CD4-positive, alpha-beta T cell (primary cell): ENCODE results near the gene P2RX5. TPM values are rescaled to one million over a fixed set of nuclear protein-coding genes. Genes with fewer than 3 reads are reported as not detected.
A peak's percentile ranks its signal among the peaks of the same experiment; 100 is the strongest.

Experiments used
- ATAC-seq: fragments of 200-7000 bp; cut with Tn5 transposase; one replicate; pipeline ENCODE4 v1.10.0; 2022; ENCODE audit warnings: mild to moderate bottlenecking; ENCODE audit not compliant: poor library complexity
- CTCF ChIA-PET: fragments of 350-600 bp; sonication (Branson Sonifier 250); formaldehyde crosslinking; loops from one replicate; lab custom pipeline; 2021; ENCODE audit warnings: antibody characterized with exemption, inconsistent platforms; lab: Charles Lee
- POLR2A ChIA-PET: fragments of 350-600 bp; sonication (Branson Sonifier 250); formaldehyde crosslinking; loops from one replicate; lab custom pipeline; 2021; ENCODE audit warnings: antibody characterized with exemption, inconsistent platforms; lab: Charles Lee
- DNase-seq, 14 experiments: peaks; one replicate each; pipeline ENCODE4 v3.0.0-alpha.2; 2013 to 2020; ENCODE audit warnings: mixed read lengths in 2 of 14
- H3K27ac ChIP-seq, 2 donors: one replicate each; pipeline versions ENCODE4 v1.5.1 to v1.7.0; 2013; ENCODE audit warnings: low read length in 2 of 2, low read depth in 1 of 2, mild to moderate bottlenecking in 1 of 2
- H3K27me3 ChIP-seq, 2 experiments: 1 replicate in 1 of 2; 2 replicates in 1 of 2; pipeline versions ENCODE4 v1.6.1 to v1.7.0; 2013; ENCODE audit warnings: low read length in 2 of 2, control low read depth in 1 of 2, mild to moderate bottlenecking in 1 of 2, moderate library complexity in 1 of 2; ENCODE audit not compliant: insufficient read depth in 2 of 2, control insufficient read depth in 1 of 2
- H3K36me3 ChIP-seq: one replicate; pipeline ENCODE4 v1.6.1; 2013; ENCODE audit warnings: low read length, control low read depth; ENCODE audit not compliant: insufficient read depth
- H3K4me1 ChIP-seq: one replicate; pipeline ENCODE4 v1.6.1; 2013; ENCODE audit warnings: low read length, control low read depth; ENCODE audit not compliant: insufficient read depth
- H3K4me3 ChIP-seq: one replicate; pipeline ENCODE4 v1.5.1; 2013; ENCODE audit warnings: mild to moderate bottlenecking, low read length, moderate library complexity
- H3K9me3 ChIP-seq, 2 experiments: 1 replicate in 1 of 2; 2 replicates in 1 of 2; pipeline versions ENCODE4 v1.6.1 to v1.7.0; 2013; ENCODE audit warnings: low read length in 2 of 2, mild to moderate bottlenecking in 2 of 2, control low read depth in 1 of 2, moderate library complexity in 1 of 2; ENCODE audit not compliant: control insufficient read depth in 1 of 2, insufficient read depth in 1 of 2
- H3K27ac Mint-ChIP-seq: one replicate; pipeline ENCODE4 v1.8.0; 2020; ENCODE audit warnings: mixed read lengths
- H3K27me3 Mint-ChIP-seq: one replicate; pipeline ENCODE4 v1.8.0; 2021; ENCODE audit warnings: mixed read lengths
- H3K36me3 Mint-ChIP-seq: one replicate; pipeline ENCODE4 v1.8.0; 2021; ENCODE audit warnings: low read depth, mixed read lengths
- H3K4me1 Mint-ChIP-seq: one replicate; pipeline ENCODE4 v1.8.0; 2021; ENCODE audit warnings: low read depth, mixed read lengths
- H3K4me3 Mint-ChIP-seq: one replicate; pipeline ENCODE4 v1.8.0; 2020; ENCODE audit warnings: mild to moderate bottlenecking, mixed read lengths
- H3K9me3 Mint-ChIP-seq: one replicate; pipeline ENCODE4 v1.8.0; 2020; ENCODE audit warnings: mixed read lengths
- CTCF ChIP-seq: fragments of 200-600 bp; IDR thresholded peaks from one replicate; pipeline ENCODE4 v1.8.0; 2022; ENCODE audit warnings: antibody characterized with exemption, mild to moderate bottlenecking
- intact Hi-C, 2 experiments: fragments of 100-400 bp; cut with DNase I in 1 of 2; cut with micrococcal nuclease in 1 of 2; formaldehyde crosslinking; loops; one replicate each; pipeline versions ENCODE4 v1.15.1 to v1.9.0; 2023 to 2025; cut with DNase I, micrococcal nuclease
- total RNA-seq, 174 experiments: library from RNA in 2 of 174; stranded (reverse) in 2 of 174; gene quantifications; one replicate each; pipeline ENCODE4 v1.2.3 and lab custom pipeline; 2021 to 2026

Gene P2RX5
- total RNA-seq, 2 experiments from 2014 or later = 14.3 to 16.0 TPM

- intact Hi-C loops = no loop called here
These were observed 10.8 kb downstream of the P2RX5 start for GRCh38 chr17:3685174-3685573.

GRCh38 chr17:3683054-3683511 is 12.9 kb downstream of the P2RX5 start:
- H3K36me3 ChIP-seq = peaks cover 10% of the 10 kb centered on the region

More at GRCh38 chr17:3685174-3685573, 10.8 kb downstream of the P2RX5 start:
- Histone ChIP-seq H3K36me3 (peaks cover 13% of the 10 kb centered on the region), H3K27ac (no peak overlapping the region), H3K4me1 (peaks cover 12% of the 10 kb centered on the region), H3K27me3 (no peaks in the 10 kb centered on the region), H3K9me3 (no peaks in the 10 kb centered on the region), H3K4me3 (no peak overlapping the region)
- ChIA-PET CTCF (no interaction called here), POLR2A (no interaction called here)
- H3K27ac Mint-ChIP-seq = no peak overlapping the region
- no peak for ATAC-seq
- TF ChIP-seq CTCF = no peak
- no peaks in the 10 kb centered on the region for H3K27me3 Mint-ChIP-seq
- peaks cover 7% of the 10 kb centered on the region for H3K4me1 Mint-ChIP-seq
- no peak overlapping the region for H3K4me3 Mint-ChIP-seq
- no peaks in the 10 kb centered on the region for H3K9me3 Mint-ChIP-seq
- no peak for DNase-seq
- peaks cover 14% of the 10 kb centered on the region for H3K36me3 Mint-ChIP-seq

GRCh38 chr17:3682033-3682432 is 13.9 kb downstream of the P2RX5 start:
- DNase-seq (no peak), ATAC-seq (no peak)
- no peak overlapping the region for H3K27ac Mint-ChIP-seq
- H3K9me3 Mint-ChIP-seq = no peaks in the 10 kb centered on the region
- no peak overlapping the region for H3K4me3 ChIP-seq
- ChIA-PET POLR2A (interaction anchor here (0.8 kb wide), 1 partner anchor 146 kb away, joined by 4 read pairs; no protein-coding TSS in a partner anchor), CTCF (interaction anchor here (0.7 to 1.9 kb wide), 5 partner anchors 29 to 145 kb away, joined by 3 to 8 read pairs (median 4); no protein-coding TSS in a partner anchor)
- no peaks in the 10 kb centered on the region for H3K27me3 ChIP-seq
- peaks cover 21% of the 10 kb centered on the region for H3K36me3 ChIP-seq
- no peak overlapping the region for H3K27ac ChIP-seq
- intact Hi-C loops = loop anchor here in 1 of 2 experiments (2.0 to 5.0 kb wide), 3 partner anchors 40 to 145 kb away; partner anchors contain the start of gene HASPIN
- H3K4me1 ChIP-seq = peaks cover 16% of the 10 kb centered on the region
- no peaks in the 10 kb centered on the region for H3K27me3 Mint-ChIP-seq
- no peaks in the 10 kb centered on the region for H3K9me3 ChIP-seq
- H3K4me1 Mint-ChIP-seq = peaks cover 7% of the 10 kb centered on the region
- H3K4me3 Mint-ChIP-seq = no peak overlapping the region
- TF ChIP-seq CTCF = no peak
- H3K36me3 Mint-ChIP-seq = peaks cover 14% of the 10 kb centered on the region

More at GRCh38 chr17:3683054-3683511, 12.9 kb downstream of the P2RX5 start:
- Histone ChIP-seq H3K4me3 (no peak overlapping the region), H3K9me3 (no peaks in the 10 kb centered on the region), H3K27ac (no peak overlapping the region), H3K27me3 (no peaks in the 10 kb centered on the region), H3K4me1 (peaks cover 16% of the 10 kb centered on the region)
- peaks cover 7% of the 10 kb centered on the region for H3K4me1 Mint-ChIP-seq
- no peak overlapping the region for H3K27ac Mint-ChIP-seq
- no peaks in the 10 kb centered on the region for H3K27me3 Mint-ChIP-seq
- H3K9me3 Mint-ChIP-seq = no peaks in the 10 kb centered on the region
- ChIA-PET CTCF (interaction anchor here (0.6 to 1.9 kb wide), 11 partner anchors 12 to 144 kb away, joined by 3 to 14 read pairs (median 4); partner anchors contain the start of genes CTNS, EMC6, HASPIN and P2RX5), POLR2A (interaction anchor here (0.8 to 1.8 kb wide), 3 partner anchors 28 to 145 kb away, joined by 3 to 4 read pairs (median 4); no protein-coding TSS in a partner anchor)
- ATAC-seq (peak; percentile 97), DNase-seq (peak; percentile 30 to 80 (median 50))
- intact Hi-C loops = loop anchor here (1.0 to 5.0 kb wide), 6 partner anchors 39 to 144 kb away; partner anchors contain the start of gene HASPIN (in 2 of the 2)
- H3K4me3 Mint-ChIP-seq = no peak overlapping the region
- peaks cover 6% of the 10 kb centered on the region for H3K36me3 Mint-ChIP-seq
- TF ChIP-seq CTCF = peak; percentile 95
